K562 (cell line): Measurements from ENCODE around the gene KRTAP25-1. TPM values are rescaled to one million over a fixed set of nuclear protein-coding genes. Genes with fewer than 3 reads are reported as not detected.

Source experiments
- ATAC-seq: fragments of 200-7000 bp; cut with Tn5 transposase; 3 replicates; pipeline ENCODE4 v1.9.1; 2020; ENCODE audit warnings: moderate library complexity
- Bru-seq: library from RNA; stranded (reverse); fragments of 400-500 nt; gene quantifications from one replicate; lab custom pipeline; 2021; lab: Mats Ljungman, UMichigan
- BruChase-seq, 2 experiments: library from RNA; stranded (reverse); fragments of 400-500 nt; gene quantifications; one replicate each; lab custom pipeline; 2021; lab: Mats Ljungman, UMichigan
- BruUV-seq: library from RNA; stranded (reverse); fragments of 400-500 nt; replicated peaks from 2 replicates; lab custom pipeline; 2021; lab: Mats Ljungman, UMichigan
- CTCF ChIA-PET: fragments of 300-600 bp; formaldehyde crosslinking; extraction: SDS; loops from one replicate; lab custom pipeline; 2021; ENCODE audit warnings: low intra/inter-chr PET ratio; lab: Yijun Ruan, JAX
- POLR2A ChIA-PET: fragments of 300-600, 350-650 bp; sonication (Branson Sonifier 250); formaldehyde crosslinking; extraction: SDS; loops from one replicate; lab custom pipeline; 2021; ENCODE audit warnings: antibody characterized with exemption, inconsistent platforms; lab: Yijun Ruan, JAX
- DNase-seq, 4 experiments: peaks; one replicate each; pipeline versions ENCODE4 v3.0.0 to v3.0.0-alpha.2; 2011 to 2018; ENCODE audit warnings: low spot score in 3 of 4, mixed read lengths in 3 of 4; ENCODE audit errors: extremely low read depth in 1 of 4
- FAIRE-seq: peaks from 2 replicates; lab custom pipeline; 2011; peaks lifted over from hg19 to GRCh38; lab: Jason Lieb, UNC
- H2AFZ ChIP-seq: 2 replicates; pipeline ENCODE4 v1.6.0; 2011; ENCODE audit warnings: low read depth, low read length, control low read depth, inconsistent platforms
- H3K27ac ChIP-seq: fragments of 200-600 bp; 3 replicates; pipeline ENCODE4 v1.8.0; 2011; ENCODE audit warnings: low read depth, mild to moderate bottlenecking, control low read depth, inconsistent platforms, low read length, moderate library complexity, mixed read lengths; ENCODE audit errors: extremely low read depth
- H3K27me3 ChIP-seq, 2 experiments: fragments of 300-600 bp in 1 of 2; 2 replicates in 1 of 2; 3 replicates in 1 of 2; pipeline versions ENCODE4 v1.6.0 to v1.8.0; 2011; ENCODE audit warnings: inconsistent platforms in 2 of 2, low read length in 2 of 2, mild to moderate bottlenecking in 1 of 2, mixed read lengths in 1 of 2, moderate library complexity in 1 of 2; ENCODE audit not compliant: control insufficient read depth in 2 of 2, insufficient read depth in 2 of 2
- H3K36me3 ChIP-seq: fragments of 300-600 bp; 3 replicates; pipeline ENCODE4 v1.8.0; 2011; ENCODE audit warnings: mild to moderate bottlenecking, low read length, inconsistent platforms; ENCODE audit not compliant: control insufficient read depth, insufficient read depth
- H3K4me1 ChIP-seq, 2 experiments: fragments of 200-600 bp in 1 of 2; replicated peaks in 1 of 2; 2 replicates in 1 of 2; 3 replicates in 1 of 2; pipeline versions ENCODE4 v1.5.1 to v1.8.0; 2011; ENCODE audit warnings: inconsistent platforms in 2 of 2, low read length in 2 of 2, mild to moderate bottlenecking in 1 of 2, mixed read lengths in 1 of 2, moderate library complexity in 1 of 2; ENCODE audit not compliant: control insufficient read depth in 2 of 2, insufficient read depth in 2 of 2
- H3K4me2 ChIP-seq: 2 replicates; pipeline ENCODE4 v1.6.1; 2011; ENCODE audit warnings: low read length, control low read depth, inconsistent platforms, mixed read lengths; ENCODE audit not compliant: insufficient read depth
- H3K4me3 ChIP-seq: fragments of 200-600 bp; sonication (generic), shearing (Covaris generic); 2 replicates; pipeline ENCODE4 v1.5.1; 2016; ENCODE audit warnings: control low read depth, inconsistent platforms
- H3K79me2 ChIP-seq: fragments of 200-600 bp; 3 replicates; pipeline ENCODE4 v1.8.0; 2011; ENCODE audit warnings: low read length, inconsistent platforms; ENCODE audit not compliant: control insufficient read depth, insufficient read depth
- H3K9ac ChIP-seq, 2 experiments: 2 replicates each; pipeline versions ENCODE4 v1.6.0 to v1.6.1; 2011; ENCODE audit warnings: low read depth in 2 of 2, low read length in 2 of 2, control low read depth in 1 of 2, inconsistent platforms in 1 of 2, mild to moderate bottlenecking in 1 of 2, mixed read lengths in 1 of 2; ENCODE audit not compliant: insufficient read depth in 1 of 2
- H3K9me1 ChIP-seq: one replicate; pipeline ENCODE4 v1.6.0; 2011; ENCODE audit warnings: inconsistent platforms, mild to moderate bottlenecking, low read length, moderate library complexity; ENCODE audit not compliant: control insufficient read depth, insufficient read depth
- H3K9me3 ChIP-seq: replicated peaks from 2 replicates; pipeline ENCODE4 v1.5.1; 2011; ENCODE audit warnings: low read depth, low read length, inconsistent platforms; ENCODE audit not compliant: control insufficient read depth, insufficient read depth
- H4K20me1 ChIP-seq: replicated peaks from 2 replicates; pipeline ENCODE4 v1.6.1; 2011; ENCODE audit warnings: low read length, inconsistent platforms, mixed read lengths; ENCODE audit not compliant: control insufficient read depth, insufficient read depth
- EHMT2 ChIP-seq: fragments of 450-650 bp; IDR thresholded peaks from 2 replicates; pipeline ENCODE4 v1.6.1; 2018; ENCODE audit warnings: antibody characterized with exemption
- ESRRA ChIP-seq: fragments of 450-650 bp; IDR thresholded peaks from 2 replicates; pipeline ENCODE4 v1.6.1; 2014; ENCODE audit warnings: low read depth, mild to moderate bottlenecking, moderate library complexity, borderline replicate concordance
- HNRNPLL ChIP-seq: fragments of 200-400 bp; formaldehyde crosslinking; IDR thresholded peaks from 2 replicates; pipeline ENCODE4 v1.6.1; 2017; ENCODE audit warnings: low read length, low read depth, mild to moderate bottlenecking; ENCODE audit not compliant: poor library complexity, severe bottlenecking
- IFI16 ChIP-seq: fragments of 250-450 bp; sonication (Bioruptor Pico); IDR thresholded peaks from 2 replicates; pipeline ENCODE4 v2.1.2; 2022; ENCODE audit warnings: mild to moderate bottlenecking, inconsistent platforms
- POLR2B ChIP-seq: fragments of 450-650 bp; IDR thresholded peaks from 2 replicates; pipeline ENCODE4 v1.6.1; 2018; ENCODE audit warnings: low read depth; ENCODE audit not compliant: partially characterized antibody
- RBM17 ChIP-seq: fragments of 200-400 bp; formaldehyde crosslinking; IDR thresholded peaks from 2 replicates; pipeline ENCODE4 v1.6.1; 2017; ENCODE audit warnings: low read depth, mild to moderate bottlenecking, low read length, borderline replicate concordance
- SMARCB1 ChIP-seq: IDR thresholded peaks from 2 replicates; pipeline ENCODE4 v1.6.1; 2011; ENCODE audit warnings: improper control_type of control experiment, low read depth; ENCODE audit not compliant: insufficient read length
- ZNF165 ChIP-seq: fragments of 250-450 bp; sonication (Bioruptor Pico); IDR thresholded peaks from 2 replicates; pipeline ENCODE4 v1.4.0; 2020; ENCODE audit warnings: borderline replicate concordance
- WGBS: fragments of 100-300 bp; shearing (Covaris generic); methylation state at CpG from one replicate; pipeline ENCODE4 v1.1.6; 2016; ENCODE audit warnings: low coverage, mixed read lengths; ENCODE audit not compliant: insufficient coverage; ENCODE audit errors: missing lambda C conversion rate; 5-methylcytosine and 5-hydroxymethylcytosine counted together
- in situ Hi-C: fragments of 300-500 bp; cut with MboI; formaldehyde crosslinking; loops from 4 replicates; pipeline ENCODE4 v1.15.0; 2018; ENCODE audit warnings: inconsistent platforms, mixed read lengths
- intact Hi-C: fragments of 100-400 bp; cut with micrococcal nuclease; formaldehyde crosslinking; loops from 2 replicates; pipeline ENCODE4 v1.14.2; 2022
- long read RNA-seq, 3 experiments: library from polyadenylated mRNA in 2 of 3; library from RNA in 1 of 3; unstranded in 2 of 3; stranded (forward) in 1 of 3; transcript quantifications; one replicate each; pipeline ENCODE4 v2.0.0, GENCODE V29; 2019 to 2022
- polyA minus RNA-seq, 3 experiments: library from RNA; depleted of rRNA, polyadenylated mRNA; stranded (reverse); fragments of >200 nt; gene quantifications; 2 replicates each; pipeline ENCODE4 v1.2.3, GENCODE V29; 2011
- polyA plus RNA-seq, 8 experiments: library from polyadenylated mRNA; depleted of rRNA in 4 of 8; stranded (reverse) in 5 of 8; unstranded in 3 of 8; fragments of >200 nt; fragmentation: Nextera tagmentation in 2 of 8; fragmentation: Illumina TruSeq in 1 of 8; extraction: Ambion mirVana in 2 of 8; extraction: Trizol in 1 of 8; gene quantifications; 2 replicates each; pipeline versions ENCODE4 v1.2.1 to v1.2.3, GENCODE V29; 2011 to 2014; ENCODE audit warnings: inconsistent platforms in 1 of 8, missing spikeins in 1 of 8
- total RNA-seq, 7 experiments: library from RNA; depleted of rRNA in 6 of 7; stranded (reverse); fragments of >200 nt in 6 of 7; fragmentation: Illumina TruSeq in 2 of 7; extraction: Trizol in 2 of 7; gene quantifications; 2 replicates each; pipeline versions ENCODE4 v1.2.1 to v1.2.3, GENCODE V29; 2011 to 2021; ENCODE audit warnings: low replicate concordance in 1 of 7
- TF ChIP-seq, protein P1 (sequence below): sonication (generic); formaldehyde crosslinking; IDR thresholded peaks from 2 replicates; pipeline ENCODE4 v1.8.0; 2022; ENCODE audit warnings: mild to moderate bottlenecking, missing genetic modification reagents
- TF ChIP-seq, protein P2 (sequence below): fragments of 250-450 bp; sonication (Bioruptor Pico); IDR thresholded peaks from 2 replicates; pipeline ENCODE4 v1.9.0; 2021; ENCODE audit warnings: mild to moderate bottlenecking
- TF ChIP-seq, protein P3 (sequence below): fragments of 450-650 bp; formaldehyde crosslinking; IDR thresholded peaks from 2 replicates; pipeline ENCODE4 v1.4.0; 2020; ENCODE audit warnings: mild to moderate bottlenecking, moderate library complexity
- TF ChIP-seq, protein P4 (sequence below): fragments of 450-650 bp; IDR thresholded peaks from 2 replicates; pipeline ENCODE4 v1.6.1; 2016; ENCODE audit warnings: mild to moderate bottlenecking

KRTAP25-1 gene, protein sequence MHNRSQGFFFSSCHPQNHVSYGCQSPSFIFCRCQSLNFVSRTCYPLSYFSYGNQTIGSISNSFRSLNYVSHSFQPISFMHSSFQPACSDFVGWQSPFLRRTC
- total RNA-seq (2011; cell fraction: chromatin; rRNA removed; ENCODE audit: low replicate concordance), result not detected in 2 replicates
- not detected in 2 replicates for total RNA-seq (2011; cell fraction: nucleolus; rRNA removed)
- not detected in 2 replicates for total RNA-seq (2011; cell fraction: nucleoplasm; rRNA removed)
- not detected in 2 replicates for total RNA-seq (2014; rRNA removed)
- not detected in 2 replicates for total RNA-seq (2014; rRNA removed; fragmentation: Illumina TruSeq; extraction: Trizol)
- not detected in 2 replicates for total RNA-seq (2015; rRNA removed; fragmentation: Illumina TruSeq; extraction: Trizol)
- not detected in 2 replicates for total RNA-seq (2021)
- polyA plus RNA-seq (2011; rRNA removed), result not detected in 2 replicates
- not detected in 2 replicates for polyA plus RNA-seq (2011; cell fraction: cytosol; rRNA removed)
- not detected in 2 replicates for polyA plus RNA-seq (2011; cell fraction: nucleus; rRNA removed)
- polyA plus RNA-seq (2012), result not detected in 2 replicates
- not detected in 2 replicates for polyA plus RNA-seq (2014; fragmentation: Illumina TruSeq; extraction: Trizol)
- not detected for polyA plus RNA-seq (2014; fragmentation: Nextera tagmentation; extraction: Ambion mirVana)
- polyA plus RNA-seq (2014; rRNA removed), result not detected in 2 replicates
- not detected in 2 replicates for polyA minus RNA-seq (2011; rRNA and poly(A)+ RNA removed)
- not detected in 2 replicates for polyA minus RNA-seq (2011; cell fraction: cytosol; rRNA and poly(A)+ RNA removed)
- polyA minus RNA-seq (2011; cell fraction: nucleus; rRNA and poly(A)+ RNA removed), result not detected in 2 replicates
- Bru-seq, nascent RNA, result not detected
- not detected for BruChase-seq, experiment 1, labeled RNA remaining after a 2-hour chase
- not detected for BruChase-seq, experiment 2, labeled RNA remaining after a 6-hour chase
- long read RNA-seq, experiment 1, result 0 reads
- long read RNA-seq, experiment 2, result 0 reads
- long read RNA-seq, experiment 3, result 0 reads

DNA sequence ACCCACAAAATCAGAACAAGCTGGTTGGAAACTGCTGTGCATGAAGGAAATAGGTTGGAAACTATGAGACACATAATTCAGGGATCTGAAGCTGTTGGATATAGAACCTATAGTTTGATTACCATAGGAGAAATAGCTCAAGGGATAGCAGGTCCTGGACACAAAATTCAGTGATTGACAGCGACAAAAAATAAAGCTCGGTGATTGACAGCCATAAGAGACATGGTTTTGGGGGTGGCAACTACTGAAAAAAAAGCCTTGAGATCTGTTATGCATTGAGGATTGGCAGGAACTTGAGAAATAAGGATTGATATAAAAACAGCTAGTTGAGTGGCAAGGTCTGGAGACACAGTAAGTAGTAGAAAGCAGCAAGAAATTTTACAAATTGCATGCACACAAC, at the start of gene KRTAP25-1:
Gene KRTAP25-1, minus strand, starts transcription at position 300 of the 400 bp plus-strand sequence. Its CDS starts 24 bp downstream, at position 276.
- H3K4me3 ChIP-seq, result no peak within 1 kb of the TSS
- intact Hi-C loops (no loop called here), in situ Hi-C loops (no loop called here)
- 0% methylated on average over 2 of the region's 2 CpGs for WGBS
- no TSS peak for BruUV-seq
- H3K27ac ChIP-seq, result no peak within 1 kb of the TSS
- H3K79me2 ChIP-seq, result no peaks in the 10 kb centered on the region
- FAIRE-seq, result no peak
- H4K20me1 ChIP-seq, result no peaks in the 10 kb centered on the region
- ChIA-PET CTCF (no interaction called here), POLR2A (no interaction called here)
- no peaks in the 10 kb centered on the region for H3K4me1 ChIP-seq
- no peaks in the 10 kb centered on the region for H3K27me3 ChIP-seq
- H3K9me1 ChIP-seq, result no peaks in the 10 kb centered on the region
- H3K9ac ChIP-seq, result no peak within 1 kb of the TSS
- no peak for ATAC-seq
- no peak within 1 kb of the TSS for H2AFZ ChIP-seq
- no peaks in the 10 kb centered on the region for H3K9me3 ChIP-seq
- no peaks in the 10 kb centered on the region for H3K36me3 ChIP-seq
- no peak within 1 kb of the TSS for H3K4me2 ChIP-seq
- no peak for DNase-seq
- TF ChIP-seq HNRNPLL (no peak), SMARCB1 (no peak), ESRRA (no peak), EHMT2 (no peak), IFI16 (CRISPR knock-in tag) (no peak), RBM17 (no peak), POLR2B (no peak), ZNF165 (CRISPR knock-in tag) (no peak)
- TF ChIP-seq, protein P1, sequence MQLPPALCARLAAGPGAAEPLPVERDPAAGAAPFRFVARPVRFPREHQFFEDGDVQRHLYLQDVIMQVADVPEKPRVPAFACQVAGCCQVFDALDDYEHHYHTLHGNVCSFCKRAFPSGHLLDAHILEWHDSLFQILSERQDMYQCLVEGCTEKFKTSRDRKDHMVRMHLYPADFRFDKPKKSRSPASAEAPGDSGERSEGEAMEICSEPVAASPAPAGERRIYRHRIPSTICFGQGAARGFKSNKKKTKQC, result no peak
- TF ChIP-seq, protein P2, sequence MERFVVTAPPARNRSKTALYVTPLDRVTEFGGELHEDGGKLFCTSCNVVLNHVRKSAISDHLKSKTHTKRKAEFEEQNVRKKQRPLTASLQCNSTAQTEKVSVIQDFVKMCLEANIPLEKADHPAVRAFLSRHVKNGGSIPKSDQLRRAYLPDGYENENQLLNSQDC (CRISPR knock-in tag), result no peak
- TF ChIP-seq, protein P3, sequence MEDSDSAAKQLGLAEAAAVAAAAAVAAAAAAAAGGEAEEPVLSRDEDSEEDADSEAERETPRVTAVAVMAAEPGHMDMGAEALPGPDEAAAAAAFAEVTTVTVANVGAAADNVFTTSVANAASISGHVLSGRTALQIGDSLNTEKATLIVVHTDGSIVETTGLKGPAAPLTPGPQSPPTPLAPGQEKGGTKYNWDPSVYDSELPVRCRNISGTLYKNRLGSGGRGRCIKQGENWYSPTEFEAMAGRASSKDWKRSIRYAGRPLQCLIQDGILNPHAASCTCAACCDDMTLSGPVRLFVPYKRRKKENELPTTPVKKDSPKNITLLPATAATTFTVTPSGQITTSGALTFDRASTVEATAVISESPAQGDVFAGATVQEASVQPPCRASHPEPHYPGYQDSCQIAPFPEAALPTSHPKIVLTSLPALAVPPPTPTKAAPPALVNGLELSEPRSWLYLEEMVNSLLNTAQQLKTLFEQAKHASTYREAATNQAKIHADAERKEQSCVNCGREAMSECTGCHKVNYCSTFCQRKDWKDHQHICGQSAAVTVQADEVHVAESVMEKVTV, result no peak
- TF ChIP-seq, protein P4, sequence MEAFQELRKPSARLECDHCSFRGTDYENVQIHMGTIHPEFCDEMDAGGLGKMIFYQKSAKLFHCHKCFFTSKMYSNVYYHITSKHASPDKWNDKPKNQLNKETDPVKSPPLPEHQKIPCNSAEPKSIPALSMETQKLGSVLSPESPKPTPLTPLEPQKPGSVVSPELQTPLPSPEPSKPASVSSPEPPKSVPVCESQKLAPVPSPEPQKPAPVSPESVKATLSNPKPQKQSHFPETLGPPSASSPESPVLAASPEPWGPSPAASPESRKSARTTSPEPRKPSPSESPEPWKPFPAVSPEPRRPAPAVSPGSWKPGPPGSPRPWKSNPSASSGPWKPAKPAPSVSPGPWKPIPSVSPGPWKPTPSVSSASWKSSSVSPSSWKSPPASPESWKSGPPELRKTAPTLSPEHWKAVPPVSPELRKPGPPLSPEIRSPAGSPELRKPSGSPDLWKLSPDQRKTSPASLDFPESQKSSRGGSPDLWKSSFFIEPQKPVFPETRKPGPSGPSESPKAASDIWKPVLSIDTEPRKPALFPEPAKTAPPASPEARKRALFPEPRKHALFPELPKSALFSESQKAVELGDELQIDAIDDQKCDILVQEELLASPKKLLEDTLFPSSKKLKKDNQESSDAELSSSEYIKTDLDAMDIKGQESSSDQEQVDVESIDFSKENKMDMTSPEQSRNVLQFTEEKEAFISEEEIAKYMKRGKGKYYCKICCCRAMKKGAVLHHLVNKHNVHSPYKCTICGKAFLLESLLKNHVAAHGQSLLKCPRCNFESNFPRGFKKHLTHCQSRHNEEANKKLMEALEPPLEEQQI, result no peak
